Measurements from ENCODE around the gene L3MBTL3. TPM values are rescaled to one million over a fixed set of nuclear protein-coding genes. Genes with fewer than 3 reads are reported as not detected.

L3MBTL3 gene
- total and polyA plus RNA-seq, 10 of the 15 experiments (the other 5 are each of a cell fraction or from before 2014, with no cell fraction given): 0.71 to 9.4 (median 6.2) TPM

DNA sequence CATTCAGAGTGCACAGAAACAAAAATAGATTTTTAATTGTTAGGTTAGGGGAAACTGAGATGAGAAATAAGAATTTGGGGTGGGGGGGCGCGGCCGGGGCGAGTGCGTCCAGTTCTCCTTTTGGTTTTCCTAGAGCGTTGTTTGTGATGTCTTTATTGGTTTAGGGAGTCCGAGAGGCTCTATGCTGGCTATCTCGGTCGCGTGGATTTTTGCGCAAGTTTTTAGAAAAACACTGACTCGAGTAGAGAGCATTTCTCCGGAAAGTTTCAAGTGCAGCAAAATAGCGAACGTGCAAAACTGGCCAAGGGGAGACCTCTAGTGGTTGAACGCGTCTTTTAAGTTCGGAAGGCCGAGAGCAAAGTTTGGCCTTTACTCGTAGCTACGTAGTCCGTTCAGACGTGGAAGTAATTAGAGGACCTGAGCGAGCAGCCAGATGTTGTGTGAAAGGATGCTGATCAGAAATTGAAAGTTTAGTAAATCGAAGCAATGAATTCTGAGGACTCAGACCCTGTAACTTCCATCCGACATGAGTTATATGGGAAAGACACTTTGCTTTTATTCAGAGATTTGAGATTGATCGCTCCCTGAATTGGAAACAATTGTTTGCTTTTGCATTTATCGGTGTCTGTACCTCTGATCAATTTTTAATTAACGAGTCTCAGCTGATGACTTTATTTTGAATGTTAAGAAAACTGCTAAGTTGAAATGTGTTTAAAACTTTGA is 2.7 kb downstream of the L3MBTL3 start:
- H3K9me3 ChIP-seq (replicated peaks; ENCODE audit: control insufficient read depth, insufficient read depth, low read length): no peaks in the 10 kb centered on the region
- peak overlapping the region; percentile 82 for H3K4me3 ChIP-seq
- in situ Hi-C loops (cut with MboI) (no loop called here), intact Hi-C loops (cut with micrococcal nuclease; ENCODE audit: unreplicated experiment) (loop anchor here (1.0 to 2.0 kb wide), 6 partner anchors 84 to 522 kb away; no protein-coding TSS in a partner anchor)
- no peaks in the 10 kb centered on the region for H3K27me3 ChIP-seq (replicated peaks in 1 of 2; ENCODE audit: control insufficient read depth in 2 of 2, insufficient read depth in 2 of 2, low read length in 1 of 2)
- H3K4me1 ChIP-seq (ENCODE audit: control insufficient read depth, insufficient read depth, low read length): no peaks in the 10 kb centered on the region
- DNase-seq (ENCODE audit: low read depth, low spot score) (peak; percentile 72), ATAC-seq (peak; percentile 82), FAIRE-seq (peak; percentile 98)
- WGBS (ENCODE audit: insufficient coverage, insufficient replicate concordance, low lambda C conversion rate, missing lambda C conversion rate): 8% methylated on average over 29 of the region's 29 CpGs
- H3K36me3 ChIP-seq (ENCODE audit: control insufficient read depth in 2 of 2, insufficient read depth in 2 of 2, low read length in 1 of 2): no peaks in the 10 kb centered on the region
- BruUV-seq (replicated peaks): no TSS peak
- SMC1A ChIA-PET (ENCODE audit: uncharacterized antibody, unreplicated experiment): interaction anchor here (0.6 to 2.3 kb wide), 46 partner anchors 8 to 530 kb away, joined by 3 to 24 read pairs (median 4); no protein-coding TSS in a partner anchor
- POLR2A ChIA-PET: no interaction called here
- peak overlapping the region; percentile 39 for H3K4me2 ChIP-seq (ENCODE audit: control insufficient read depth, insufficient read depth)
- H3K27ac ChIP-seq (ENCODE audit: control insufficient read depth, insufficient read depth): no peak overlapping the region
- peak overlapping the region; percentile 19; the same call in 1 of the 2 replicates for H3K9ac ChIP-seq (ENCODE audit: control insufficient read depth, insufficient read depth, low read length)
- RAD21 ChIA-PET (ENCODE audit: unreplicated experiment): interaction anchor here (0.6 to 2.8 kb wide), 39 partner anchors 9 to 523 kb away, joined by 3 to 13 read pairs (median 3); partner anchors contain the start of gene ARHGAP18
- peaks cover 3% of the 10 kb centered on the region for H3K79me2 ChIP-seq (ENCODE audit: control insufficient read depth, insufficient read depth, low read length)
- peak overlapping the region; percentile 22 for H2AFZ ChIP-seq (ENCODE audit: control insufficient read depth, low read depth, low read length)
- CTCF ChIA-PET: interaction anchor here (0.6 to 2.7 kb wide), 66 partner anchors 9 to 1096 kb away, joined by 3 to 38 read pairs (median 4); partner anchors contain the start of gene TMEM244
- no peaks in the 10 kb centered on the region for H4K20me1 ChIP-seq (ENCODE audit: control insufficient read depth, insufficient read depth)
- TF ChIP-seq MEF2A (IDR thresholded peaks at IDR 0.05; ENCODE audit: insufficient read depth, low read depth, low read length) (0 out of 2 replicates have a peak, but pooled peaks have one; percentile 45), ZNF217 (IDR thresholded peaks at IDR 0.05) (no peak), MYC (IDR thresholded peaks at IDR 0.05; ENCODE audit: insufficient read depth, insufficient read length, insufficient replicate concordance, low read length, severe bottlenecking) (no peak), CREB1 (IDR thresholded peaks at IDR 0.05; ENCODE audit: low read depth) (peak; percentile 47; the same call in 1 of the 2 replicates), RUNX3 (IDR thresholded peaks at IDR 0.05; ENCODE audit: low read length) (0 out of 2 replicates have a peak, but pooled peaks have one; percentile 4), CTCF (IDR thresholded peaks at IDR 0.05 in 2 of 3, conservative IDR thresholded peaks at IDR 0.05 in 1 of 3; ENCODE audit: control insufficient read depth in 2 of 3, extremely low read depth in 1 of 3, insufficient read depth in 1 of 3, low read depth in 3 of 3, low read length in 3 of 3) (peak; percentile 80 to 94 (median 81); a peak in 5 of 6 replicates), CBX5 (IDR thresholded peaks at IDR 0.05; ENCODE audit: low read depth) (0 out of 2 replicates have a peak, but pooled peaks have one; percentile 49), POU2F2 (IDR thresholded peaks at IDR 0.05; ENCODE audit: borderline replicate concordance, low read depth, low read length) (0 out of 3 replicates have a peak, but pooled peaks have one; percentile 45), MXI1 (IDR thresholded peaks at IDR 0.05; ENCODE audit: low read depth, low read length) (peak; percentile 79; the same call in 1 of the 2 replicates), FOXM1 (IDR thresholded peaks at IDR 0.05; ENCODE audit: low read depth, low read length) (peak; percentile 65; the same call in 1 of the 2 replicates), IRF4 (IDR thresholded peaks at IDR 0.05; ENCODE audit: low read depth, low read length) (0 out of 2 replicates have a peak, but pooled peaks have one; percentile 47), SMARCA5 (IDR thresholded peaks at IDR 0.05) (peak; percentile 94), SMC3 (IDR thresholded peaks at IDR 0.05; ENCODE audit: borderline replicate concordance, low read length) (peak; percentile 68; the same call in 1 of the 2 replicates), ATF7 (IDR thresholded peaks at IDR 0.05; ENCODE audit: low read depth) (0 out of 2 replicates have a peak, but pooled peaks have one; percentile 34)
- TF ChIP-seq, protein P1, sequence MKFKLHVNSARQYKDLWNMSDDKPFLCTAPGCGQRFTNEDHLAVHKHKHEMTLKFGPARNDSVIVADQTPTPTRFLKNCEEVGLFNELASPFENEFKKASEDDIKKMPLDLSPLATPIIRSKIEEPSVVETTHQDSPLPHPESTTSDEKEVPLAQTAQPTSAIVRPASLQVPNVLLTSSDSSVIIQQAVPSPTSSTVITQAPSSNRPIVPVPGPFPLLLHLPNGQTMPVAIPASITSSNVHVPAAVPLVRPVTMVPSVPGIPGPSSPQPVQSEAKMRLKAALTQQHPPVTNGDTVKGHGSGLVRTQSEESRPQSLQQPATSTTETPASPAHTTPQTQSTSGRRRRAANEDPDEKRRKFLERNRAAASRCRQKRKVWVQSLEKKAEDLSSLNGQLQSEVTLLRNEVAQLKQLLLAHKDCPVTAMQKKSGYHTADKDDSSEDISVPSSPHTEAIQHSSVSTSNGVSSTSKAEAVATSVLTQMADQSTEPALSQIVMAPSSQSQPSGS (IDR thresholded peaks at IDR 0.05; ENCODE audit: low read length): no peak
- TF ChIP-seq, protein P2, sequence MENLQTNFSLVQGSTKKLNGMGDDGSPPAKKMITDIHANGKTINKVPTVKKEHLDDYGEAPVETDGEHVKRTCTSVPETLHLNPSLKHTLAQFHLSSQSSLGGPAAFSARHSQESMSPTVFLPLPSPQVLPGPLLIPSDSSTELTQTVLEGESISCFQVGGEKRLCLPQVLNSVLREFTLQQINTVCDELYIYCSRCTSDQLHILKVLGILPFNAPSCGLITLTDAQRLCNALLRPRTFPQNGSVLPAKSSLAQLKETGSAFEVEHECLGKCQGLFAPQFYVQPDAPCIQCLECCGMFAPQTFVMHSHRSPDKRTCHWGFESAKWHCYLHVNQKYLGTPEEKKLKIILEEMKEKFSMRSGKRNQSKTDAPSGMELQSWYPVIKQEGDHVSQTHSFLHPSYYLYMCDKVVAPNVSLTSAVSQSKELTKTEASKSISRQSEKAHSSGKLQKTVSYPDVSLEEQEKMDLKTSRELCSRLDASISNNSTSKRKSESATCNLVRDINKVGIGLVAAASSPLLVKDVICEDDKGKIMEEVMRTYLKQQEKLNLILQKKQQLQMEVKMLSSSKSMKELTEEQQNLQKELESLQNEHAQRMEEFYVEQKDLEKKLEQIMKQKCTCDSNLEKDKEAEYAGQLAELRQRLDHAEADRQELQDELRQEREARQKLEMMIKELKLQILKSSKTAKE (IDR thresholded peaks at IDR 0.05; ENCODE audit: low read depth, poor library complexity, severe bottlenecking): peak; percentile 49
